Vagina (tissue), 2 donors: ENCODE results near the gene PHACTR3. TPM values are rescaled to one million over a fixed set of nuclear protein-coding genes. Genes with fewer than 3 reads are reported as not detected.
A peak's percentile ranks its signal among the peaks of the same experiment; 100 is the strongest.

Experiments
- DNase-seq, 2 donors: peaks; one replicate each; pipeline ENCODE4 v3.0.0-alpha.2; 2017; ENCODE audit errors: extremely low spot score in 2 of 2
- H3K27ac ChIP-seq: fragments of 200-600 bp; sonication (generic); one replicate; pipeline ENCODE4 v1.5.1; 2019
- H3K27me3 ChIP-seq: fragments of 200-600 bp; sonication (generic); one replicate; pipeline ENCODE4 v1.5.1; 2019
- H3K36me3 ChIP-seq, 2 donors: fragments of 200-600 bp; sonication (generic); one replicate each; pipeline ENCODE4 v1.5.1; 2017 to 2019
- H3K4me1 ChIP-seq: fragments of 200-600 bp; sonication (generic); one replicate; pipeline ENCODE4 v1.5.1; 2019
- H3K4me3 ChIP-seq, 2 donors: fragments of 200-600 bp; sonication (generic); 1 replicate in 1 of 2; 2 replicates in 1 of 2; pipeline ENCODE4 v1.5.1; 2016 to 2019
- H3K9me3 ChIP-seq: fragments of 200-600 bp; sonication (generic); one replicate; pipeline ENCODE4 v1.5.1; 2019
- CTCF ChIP-seq, 3 experiments: fragments of 450-650 bp in 2 of 3; fragments of 200-600 bp in 1 of 3; sonication (generic) in 1 of 3; IDR thresholded peaks; one replicate each; pipeline ENCODE4 v1.5.1; 2017 to 2019; ENCODE audit warnings: antibody characterized with exemption in 3 of 3, mild to moderate bottlenecking in 2 of 3, moderate library complexity in 2 of 3
- POLR2A ChIP-seq, 2 donors: fragments of 450-650 bp; IDR thresholded peaks; one replicate each; pipeline ENCODE4 v1.6.1; 2017; ENCODE audit warnings: antibody characterized with exemption in 2 of 2, mild to moderate bottlenecking in 2 of 2, moderate library complexity in 2 of 2
- POLR2AphosphoS5 ChIP-seq, 2 donors: sonication (generic); formaldehyde crosslinking; IDR thresholded peaks; one replicate each; pipeline ENCODE4 v1.9.0; 2017; ENCODE audit warnings: antibody characterized with exemption in 2 of 2, mild to moderate bottlenecking in 2 of 2, low read depth in 1 of 2; ENCODE audit not compliant: insufficient read depth in 1 of 2
- intact Hi-C: fragments of 100-400 bp; cut with DNase I; formaldehyde crosslinking; loops from one replicate; pipeline ENCODE4 v1.15.1; 2023
- total RNA-seq: library from RNA; depleted of rRNA; stranded (reverse); fragments of >200 nt; gene quantifications from one replicate; pipeline ENCODE4 v1.2.3, GENCODE V29; 2016

The PHACTR3 gene
- total RNA-seq, 1 donor from 2014 or later: 8.3 TPM

GRCh38 chr20:59792300-59792699 is 188.0 kb downstream of the PHACTR3 start:
- H3K27ac ChIP-seq: no peak overlapping the region
- H3K27me3 ChIP-seq: no peaks in the 10 kb centered on the region
- DNase-seq: no peak
- TF ChIP-seq POLR2AphosphoS5 (IDR thresholded peaks at IDR 0.05; ENCODE audit: insufficient read depth in 1 of 2, low read depth in 1 of 2): no peak
- TF ChIP-seq CTCF (IDR thresholded peaks at IDR 0.05): no peak
- no peak for TF ChIP-seq POLR2A (IDR thresholded peaks at IDR 0.05)
- H3K4me1 ChIP-seq: no peaks in the 10 kb centered on the region
- H3K36me3 ChIP-seq: no peaks in the 10 kb centered on the region
- no peak overlapping the region for H3K4me3 ChIP-seq
- H3K9me3 ChIP-seq: no peaks in the 10 kb centered on the region
- intact Hi-C loops: no loop called here

- no peaks in the 10 kb centered on the region for H3K9me3 ChIP-seq
- H3K27ac ChIP-seq: no peak overlapping the region
- DNase-seq: no peak
- no peaks in the 10 kb centered on the region for H3K36me3 ChIP-seq
- no peaks in the 10 kb centered on the region for H3K4me1 ChIP-seq
- no peak overlapping the region for H3K4me3 ChIP-seq
- intact Hi-C loops: no loop called here
- no peaks in the 10 kb centered on the region for H3K27me3 ChIP-seq
- TF ChIP-seq CTCF (IDR thresholded peaks at IDR 0.05): no peak
- no peak for TF ChIP-seq POLR2A (IDR thresholded peaks at IDR 0.05)
- TF ChIP-seq POLR2AphosphoS5 (IDR thresholded peaks at IDR 0.05; ENCODE audit: insufficient read depth in 1 of 2, low read depth in 1 of 2): no peak
Observed at GRCh38 chr20:59794555-59794954, 190.2 kb downstream of the PHACTR3 start.

- H3K4me1 ChIP-seq: no peaks in the 10 kb centered on the region
- H3K27me3 ChIP-seq: no peaks in the 10 kb centered on the region
- DNase-seq: no peak
- H3K27ac ChIP-seq: no peak overlapping the region
- no peak for TF ChIP-seq POLR2AphosphoS5 (IDR thresholded peaks at IDR 0.05; ENCODE audit: insufficient read depth in 1 of 2, low read depth in 1 of 2)
- no peak for TF ChIP-seq CTCF (IDR thresholded peaks at IDR 0.05)
- TF ChIP-seq POLR2A (IDR thresholded peaks at IDR 0.05): no peak
- no peak overlapping the region for H3K4me3 ChIP-seq
- peaks cover 8% of the 10 kb centered on the region for H3K9me3 ChIP-seq
- intact Hi-C loops: no loop called here
- no peaks in the 10 kb centered on the region for H3K36me3 ChIP-seq
Observed at GRCh38 chr20:59800309-59800708, 196.0 kb downstream of the PHACTR3 start.

GRCh38 chr20:59802018-59802417 is 197.7 kb downstream of the PHACTR3 start:
- no peak overlapping the region for H3K4me3 ChIP-seq
- no peaks in the 10 kb centered on the region for H3K27me3 ChIP-seq
- H3K4me1 ChIP-seq: no peaks in the 10 kb centered on the region
- H3K9me3 ChIP-seq: peaks cover 8% of the 10 kb centered on the region
- TF ChIP-seq POLR2A (IDR thresholded peaks at IDR 0.05) (no peak), CTCF (IDR thresholded peaks at IDR 0.05) (no peak), POLR2AphosphoS5 (IDR thresholded peaks at IDR 0.05; ENCODE audit: insufficient read depth in 1 of 2, low read depth in 1 of 2) (no peak)
- H3K27ac ChIP-seq: no peak overlapping the region
- intact Hi-C loops: no loop called here
- DNase-seq: peak; percentile 32 to 67
- no peaks in the 10 kb centered on the region for H3K36me3 ChIP-seq

- H3K4me3 ChIP-seq: no peak overlapping the region
- no peaks in the 10 kb centered on the region for H3K27me3 ChIP-seq
- H3K9me3 ChIP-seq: peaks cover 8% of the 10 kb centered on the region
- no peaks in the 10 kb centered on the region for H3K36me3 ChIP-seq
- no peaks in the 10 kb centered on the region for H3K4me1 ChIP-seq
- H3K27ac ChIP-seq: no peak overlapping the region
- peak; percentile 32 to 88 for DNase-seq
- intact Hi-C loops: no loop called here
- TF ChIP-seq POLR2A (IDR thresholded peaks at IDR 0.05) (no peak), CTCF (IDR thresholded peaks at IDR 0.05) (no peak), POLR2AphosphoS5 (IDR thresholded peaks at IDR 0.05; ENCODE audit: insufficient read depth in 1 of 2, low read depth in 1 of 2) (no peak)
Observed at GRCh38 chr20:59802471-59803221, 198.3 kb downstream of the PHACTR3 start.
